Activated CD4-positive, alpha-beta T cell treated with anti-CD3 and anti-CD28 coated beads, Interleukin-2, amount 50 U/mL, for 4 hours (primary cell): ENCODE measurements around the gene DYNC2I2.
A peak's percentile ranks its signal among the peaks of the same experiment; 100 is the strongest.
"Not testable (repeated sequence)": the region's sequence is repeated elsewhere in the genome, so short reads cannot be mapped to it uniquely, and the experiment has no call there.

ENCODE experiments used
- DNase-seq, 2 experiments: peaks; one replicate each; pipeline ENCODE4 v3.0.0-alpha.2; 2020

Gene DYNC2I2

DNA sequence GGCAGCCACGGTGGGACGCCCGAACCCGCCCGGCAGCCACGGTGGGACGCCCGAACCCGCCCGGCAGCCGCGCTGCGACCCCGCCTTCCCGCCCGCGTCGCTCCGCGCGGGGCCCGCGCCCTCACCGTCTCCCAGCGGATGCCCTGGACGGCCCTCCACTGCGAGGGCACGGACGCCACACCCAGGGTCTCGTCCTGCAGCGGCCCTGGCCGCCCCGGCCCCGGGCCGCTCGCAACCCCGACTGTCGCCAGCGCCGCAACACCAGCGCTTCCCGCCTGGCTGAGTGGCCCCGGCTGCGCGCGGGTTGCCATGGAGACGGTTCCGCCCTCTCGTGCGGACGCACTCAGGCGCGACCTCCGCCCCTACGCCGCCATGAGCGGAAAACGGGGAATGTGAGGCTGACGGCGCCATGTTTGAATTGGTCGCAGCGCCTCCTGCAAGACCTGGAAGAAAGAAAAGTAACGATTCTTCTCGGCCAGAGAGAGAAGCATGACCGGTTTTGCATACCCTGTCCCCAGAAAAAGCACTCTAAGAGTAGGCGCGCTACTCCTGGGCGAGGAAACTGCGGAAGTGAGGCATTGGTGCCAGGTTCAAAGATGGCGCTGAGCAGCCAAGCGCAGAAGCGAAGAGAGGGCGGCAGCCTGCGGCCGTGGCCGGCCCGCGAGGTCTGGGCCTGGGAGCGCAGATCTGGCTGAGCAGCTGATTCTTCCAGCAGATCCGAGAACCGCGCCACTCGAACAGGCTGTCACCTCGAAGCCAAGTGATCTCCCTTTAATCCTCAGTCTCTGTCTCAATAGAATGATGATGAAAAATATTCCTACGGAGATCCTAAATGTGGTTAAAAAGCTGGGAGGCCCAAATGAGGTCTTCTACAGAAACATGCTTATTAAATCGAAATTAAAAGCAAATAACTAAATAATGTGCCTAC lies at the start of gene DYNC2I2:
Gene DYNC2I2, minus strand, starts transcription at position 432 of the 928 bp plus-strand sequence. Its CDS starts 121 bp downstream, at position 311.
- DNase-seq, result peak; percentile 95 to 96

DNA sequence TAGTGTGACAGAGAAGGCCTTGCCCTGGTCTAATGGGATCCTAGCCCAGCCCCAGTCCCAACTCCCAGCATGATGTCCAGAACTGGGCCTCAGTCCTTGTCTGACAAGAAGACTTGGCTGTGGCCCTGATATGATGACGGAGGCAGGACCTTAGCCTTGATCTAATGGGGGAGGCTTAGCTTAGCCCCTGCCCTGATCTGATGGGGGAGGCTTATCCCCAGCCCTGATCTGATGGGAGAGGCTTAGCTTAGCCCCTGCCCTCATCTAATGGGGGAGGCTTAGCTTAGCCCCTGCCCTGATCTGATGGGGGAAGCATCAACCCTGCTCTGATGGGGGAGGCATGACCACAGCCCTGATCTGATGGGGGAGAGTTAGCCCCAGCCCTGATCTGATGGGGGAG lies 49.4 kb upstream of the DYNC2I2 start:
- DNase-seq, result no peak

DNA sequence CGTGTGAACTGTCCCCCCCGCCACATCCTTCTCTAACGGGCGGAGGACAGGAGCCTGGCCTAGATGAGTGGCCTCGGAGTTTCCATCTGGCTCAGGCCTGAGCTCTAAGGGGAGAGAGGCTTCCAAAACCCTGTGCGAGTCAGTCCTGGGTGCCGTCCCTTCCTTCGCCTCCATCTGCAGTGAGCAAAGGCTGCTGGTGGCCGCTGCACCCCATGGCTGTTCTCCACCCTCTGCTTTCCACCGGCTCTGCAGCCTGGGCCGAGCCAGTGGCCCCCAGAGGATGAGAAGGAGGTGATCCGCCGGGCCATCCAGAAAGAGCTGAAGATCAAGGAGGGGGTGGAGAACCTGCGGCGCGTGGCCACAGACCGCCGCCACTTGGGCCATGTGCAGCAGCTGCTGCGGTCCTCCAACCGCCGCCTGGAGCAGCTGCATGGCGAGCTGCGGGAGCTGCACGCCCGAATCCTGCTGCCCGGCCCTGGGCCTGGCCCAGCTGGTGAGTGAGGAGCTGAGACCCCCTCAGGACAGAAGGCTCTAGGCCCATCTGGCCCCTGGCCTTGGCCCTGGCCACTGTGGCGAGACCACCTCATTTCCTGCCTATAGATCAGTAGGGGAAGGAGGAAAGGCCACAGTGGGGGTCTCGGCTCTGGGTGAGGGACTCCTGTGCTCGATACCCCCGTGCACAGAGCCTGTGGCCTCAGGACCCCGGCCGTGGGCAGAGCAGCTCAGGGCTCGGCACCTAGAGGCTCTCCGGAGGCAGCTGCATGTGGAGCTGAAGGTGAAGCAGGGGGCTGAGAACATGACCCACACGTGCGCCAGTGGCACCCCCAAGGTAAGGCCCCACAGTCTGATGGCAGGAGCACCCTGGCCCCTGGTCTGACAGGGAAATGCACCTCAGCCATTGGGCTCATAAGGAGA lies 48.7 kb upstream of the DYNC2I2 start:
- DNase-seq, result no peak

GRCh38 chr9:128704356-128704670 lies 47.7 kb upstream of the DYNC2I2 start:
- DNase-seq, result no peak

DNA sequence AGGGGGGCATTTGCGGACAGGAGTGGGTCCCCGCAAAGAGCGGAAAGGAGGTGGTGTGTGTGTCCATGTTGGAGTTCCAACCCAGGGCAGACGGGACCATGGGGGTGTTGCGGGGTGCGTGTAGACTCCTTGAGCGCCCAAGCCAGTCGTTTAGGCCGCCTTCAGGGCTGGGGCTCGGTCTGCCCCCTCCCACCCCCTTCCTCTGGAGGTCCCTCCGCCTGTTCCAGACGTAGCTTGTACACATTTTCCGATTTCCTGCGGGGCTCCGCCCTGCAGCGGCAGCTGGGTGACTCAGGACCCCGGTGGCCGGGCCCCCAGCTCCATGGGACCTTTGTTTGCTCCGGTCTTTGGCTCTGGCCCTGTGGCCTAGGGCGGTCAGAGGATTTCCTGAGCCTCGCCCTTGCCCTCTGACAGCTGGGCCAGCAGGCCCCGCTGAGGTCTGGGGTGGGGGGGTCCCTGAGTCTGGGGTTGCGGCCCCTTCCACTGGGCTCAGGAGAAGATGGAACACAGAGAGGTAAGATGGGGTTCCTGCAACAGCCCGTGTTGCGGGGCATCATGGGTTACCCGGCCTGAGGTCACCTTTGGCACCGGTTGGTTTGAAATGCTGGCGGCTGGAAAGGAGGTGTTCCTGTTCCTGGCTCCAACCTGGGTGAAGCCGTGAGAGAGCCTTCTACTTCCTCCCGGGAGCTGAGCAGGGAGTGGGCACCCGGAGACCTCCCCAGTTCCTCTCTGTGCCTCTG lies 47.1 kb upstream of the DYNC2I2 start:
- no peak for DNase-seq

DNA sequence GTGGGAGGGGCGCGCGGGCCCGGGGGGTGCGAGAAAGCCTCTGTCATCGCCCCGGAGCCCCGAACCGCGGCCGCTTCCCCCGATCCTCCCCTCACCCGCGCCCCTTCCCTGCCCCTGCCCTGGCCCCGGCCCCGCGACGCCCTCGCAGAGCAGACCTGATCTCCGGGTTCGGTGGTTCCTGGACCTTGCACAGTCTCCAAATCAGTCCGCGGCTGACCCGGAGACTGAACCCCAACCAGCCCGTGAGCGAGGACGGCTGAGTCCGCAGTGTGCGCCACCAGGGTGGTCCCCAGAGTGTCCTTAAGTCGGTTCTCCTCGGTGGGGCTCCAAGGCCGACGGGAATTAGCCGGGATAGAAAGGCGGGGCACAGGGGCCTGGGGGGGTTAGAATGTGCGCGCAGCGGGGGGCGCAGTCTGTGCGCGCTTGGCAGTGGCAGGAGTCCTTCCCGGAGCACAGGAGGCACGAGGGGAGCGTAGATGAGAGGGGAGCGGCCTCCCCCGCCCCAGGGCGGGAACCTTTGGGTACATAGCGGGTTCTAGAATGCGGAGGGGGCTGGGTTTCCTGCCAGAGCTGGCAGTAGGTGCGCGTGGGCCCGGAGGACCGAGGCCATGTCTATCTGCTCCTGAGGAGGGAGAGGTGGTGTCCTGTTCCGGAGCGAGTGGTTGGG lies 46.4 kb upstream of the DYNC2I2 start:
- DNase-seq, result peak in 1 of 2 experiments; percentile 17

- DNase-seq, result peak; percentile 80
Measured at GRCh38 chr9:128702445-128702948, 45.9 kb upstream of the DYNC2I2 start, which contains the start of gene PKN3. TSS of gene PKN3 (plus strand) at chr9:128702503. CDS start at chr9:128702916, 413 bp downstream.

GRCh38 chr9:128701227-128701854 lies 44.7 kb upstream of the DYNC2I2 start:
- no peak for DNase-seq

DNA sequence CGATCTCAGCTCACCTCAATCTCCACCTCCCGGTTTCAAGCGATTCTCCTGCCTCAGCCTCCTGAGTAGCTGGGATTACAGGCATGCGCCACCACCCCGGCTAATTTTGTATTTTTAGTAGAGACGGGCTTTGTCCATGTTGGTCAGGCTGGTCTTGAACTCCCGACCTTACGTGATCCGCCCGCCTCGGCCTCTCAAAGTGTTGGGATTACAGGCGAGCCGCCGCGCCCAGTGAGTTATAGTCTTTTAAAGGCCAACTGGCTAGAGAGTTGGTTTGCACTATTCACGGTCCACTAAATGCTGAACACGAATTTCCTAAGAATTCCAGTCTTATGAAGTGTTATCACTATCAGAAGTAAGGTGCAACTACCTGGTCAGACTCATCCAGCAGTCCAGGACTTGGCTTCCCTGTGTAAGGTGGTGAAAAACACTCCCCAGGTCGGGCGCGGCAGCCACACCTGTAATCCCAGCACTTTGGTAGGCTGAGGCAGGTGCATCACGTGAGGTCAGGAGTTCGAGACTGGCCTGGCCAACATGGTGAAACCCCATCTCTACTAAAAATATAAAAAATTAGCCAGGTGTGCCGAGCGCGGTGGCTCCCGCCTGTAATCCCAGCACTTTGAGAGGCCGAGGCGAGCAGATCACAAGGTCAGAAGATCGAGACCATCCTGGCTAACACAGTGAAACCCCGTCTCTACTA lies 42.6 kb upstream of the DYNC2I2 start:
- not testable (repeated sequence) for DNase-seq

- DNase-seq, result no peak
Measured at GRCh38 chr9:128696923-128697707, 40.5 kb upstream of the DYNC2I2 start.

GRCh38 chr9:128694344-128694743 lies 37.7 kb upstream of the DYNC2I2 start:
- DNase-seq, result no peak

GRCh38 chr9:128693738-128694137 lies 37.1 kb upstream of the DYNC2I2 start:
- not testable (repeated sequence) for DNase-seq

DNA sequence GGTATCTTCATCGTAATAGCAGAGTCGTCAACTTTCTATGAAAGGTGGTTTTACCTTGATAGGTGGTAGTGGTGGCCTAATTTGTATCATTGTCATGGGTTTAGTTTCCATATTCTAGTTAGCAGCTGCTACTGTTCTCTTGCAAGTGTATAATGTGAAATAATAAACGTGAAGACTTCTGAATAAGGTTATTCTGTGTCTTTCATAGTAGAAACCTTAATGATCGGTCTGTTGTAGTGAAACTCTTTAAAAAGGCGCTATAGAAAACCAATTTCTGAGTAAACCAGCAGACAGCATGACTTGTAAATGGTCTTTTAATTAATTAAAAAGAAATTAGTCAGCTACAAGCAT lies 34.0 kb upstream of the DYNC2I2 start:
- no peak for DNase-seq

DNA sequence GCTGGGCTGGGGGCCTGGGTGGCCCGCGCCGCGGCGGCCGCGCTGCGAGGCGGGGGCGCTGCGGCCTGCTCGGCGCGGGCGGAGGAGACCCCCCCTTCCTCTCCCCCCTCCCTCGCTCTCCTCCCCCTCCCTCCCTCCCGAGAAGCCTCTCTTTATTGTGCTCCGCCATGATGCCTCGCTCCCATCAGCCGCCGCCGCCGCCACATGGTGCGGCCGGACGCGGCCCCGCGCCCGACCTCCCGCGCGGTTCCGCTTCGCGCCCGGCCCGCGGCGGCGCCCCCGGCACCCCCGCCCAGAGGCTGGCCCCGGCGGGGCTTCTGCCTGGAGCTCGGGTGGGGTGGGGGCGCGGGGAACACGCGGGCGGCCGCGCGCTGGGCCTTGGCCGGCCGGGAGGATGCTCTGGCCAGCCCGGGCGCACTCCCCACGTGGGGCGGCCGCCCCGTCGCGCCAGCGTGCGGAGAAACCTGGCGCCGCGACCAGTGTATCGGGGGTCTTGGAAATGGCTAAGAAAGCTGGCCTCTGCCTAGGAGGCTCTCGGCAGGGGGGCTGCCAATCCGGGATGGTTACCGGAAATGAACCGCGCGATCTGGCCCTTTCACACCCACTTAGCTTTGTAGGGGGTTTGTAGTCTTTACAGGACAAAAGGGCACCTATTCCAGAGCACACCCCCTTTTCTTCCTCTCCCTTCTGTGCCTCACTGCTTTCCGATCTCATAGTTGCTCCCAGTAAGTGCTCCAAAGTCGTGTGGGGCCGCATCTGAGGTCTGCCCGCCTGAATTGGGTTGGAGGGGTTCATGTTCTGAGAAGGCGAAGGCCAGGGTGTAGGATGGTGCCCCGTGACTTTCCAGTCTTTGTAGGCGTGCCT lies 33.4 kb upstream of the DYNC2I2 start:
- peak; percentile 52 to 60 for DNase-seq

DNA sequence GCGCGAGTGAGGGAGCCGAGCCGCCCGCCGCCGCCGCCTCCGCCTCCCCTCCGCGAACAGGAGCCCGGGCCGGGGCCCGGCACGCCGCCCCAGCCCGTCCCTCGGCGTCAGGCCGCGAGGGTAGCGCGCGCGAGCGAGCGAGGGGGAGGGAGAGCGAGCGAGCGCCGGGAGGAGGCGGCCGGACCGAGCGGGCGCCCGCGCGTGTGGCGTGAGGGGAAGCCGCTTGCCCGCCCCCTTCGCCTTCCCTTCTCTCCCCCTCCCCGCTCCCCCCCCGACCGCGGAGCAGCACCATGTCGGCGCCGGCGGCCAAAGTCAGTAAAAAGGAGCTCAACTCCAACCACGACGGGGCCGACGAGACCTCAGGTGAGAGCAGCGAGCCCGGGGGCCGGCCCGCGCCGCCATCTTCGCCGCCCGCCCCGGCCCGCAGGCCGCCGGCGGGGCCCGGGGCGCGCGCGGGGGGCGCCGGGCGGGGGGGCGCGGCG lies 32.7 kb upstream of the DYNC2I2 start:
- peak; percentile 42 to 47 for DNase-seq

GRCh38 chr9:128688501-128689292 lies 32.0 kb upstream of the DYNC2I2 start, which contains the start of gene SET:
TSS of gene SET (plus strand) at chr9:128689222. CDS start at chr9:128689583, 361 bp downstream.
- peak; percentile 82 to 88 for DNase-seq

- DNase-seq, result no peak
Measured at GRCh38 chr9:128687453-128687852, 30.8 kb upstream of the DYNC2I2 start.
